Brain microvascular endothelial cell (primary cell): Measurements from ENCODE around the gene PAPSS2.

Source experiments
- DNase-seq: peaks from one replicate; pipeline ENCODE4 v3.0.0-alpha.2; 2020
- H3K27ac ChIP-seq: fragments of 250-450 bp; sonication (Bioruptor Pico); 2 replicates; pipeline ENCODE4 v1.5.1; 2020; ENCODE audit warnings: mild to moderate bottlenecking, moderate library complexity
- H3K27me3 ChIP-seq: fragments of 250-450 bp; sonication (Bioruptor Pico); replicated peaks from 2 replicates; pipeline ENCODE4 v1.5.1; 2020; ENCODE audit warnings: mild to moderate bottlenecking
- H3K36me3 ChIP-seq: fragments of 250-450 bp; sonication (Bioruptor Pico); replicated peaks from 2 replicates; pipeline ENCODE4 v1.5.1; 2020; ENCODE audit warnings: mild to moderate bottlenecking
- H3K4me3 ChIP-seq: 2 replicates; pipeline ENCODE4 v1.5.1; 2011; ENCODE audit warnings: low read depth, mild to moderate bottlenecking, control low read depth, low read length, moderate library complexity
- CTCF ChIP-seq: IDR thresholded peaks from 2 replicates; pipeline ENCODE4 v1.5.1; 2011; ENCODE audit warnings: low read depth, mild to moderate bottlenecking, moderate library complexity, low read length, control low read depth, inconsistent platforms; ENCODE audit errors: missing control alignments
- in situ Hi-C: cut with HindIII; loops from 2 replicates; pipeline ENCODE4 v1.10.0; 2017; ENCODE audit warnings: low sequenced_read_pairs, low pct_ligation_motif_present

Gene PAPSS2

DNA sequence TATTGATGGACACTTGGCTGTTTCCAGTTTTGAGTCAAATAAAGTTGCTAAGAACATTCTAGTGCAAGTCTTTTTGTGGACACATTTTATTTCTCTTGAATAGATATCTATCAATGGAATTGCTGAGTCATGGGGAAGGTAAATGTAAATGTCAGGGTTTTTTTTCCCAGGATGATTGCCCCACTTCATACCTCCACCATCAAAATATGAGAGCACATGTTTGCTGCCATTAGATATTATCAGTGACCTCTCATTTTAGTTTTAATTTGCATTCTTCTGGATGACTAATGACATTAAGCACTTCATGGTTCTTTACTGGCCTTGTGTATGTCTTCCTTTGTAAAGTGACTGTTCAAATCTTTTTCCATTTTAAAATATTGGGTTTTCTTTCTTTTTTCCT is 45.7 kb downstream of the PAPSS2 start:
- Histone ChIP-seq H3K27me3 (no peaks in the 10 kb centered on the region), H3K27ac (no peak overlapping the region), H3K4me3 (no peak overlapping the region), H3K36me3 (peaks cover 27% of the 10 kb centered on the region)
- in situ Hi-C loops = no loop called here
- DNase-seq = no peak
- TF ChIP-seq CTCF = no peak

- Histone ChIP-seq H3K36me3 (peaks cover 37% of the 10 kb centered on the region), H3K4me3 (no peak overlapping the region), H3K27me3 (no peaks in the 10 kb centered on the region), H3K27ac (no peak overlapping the region)
- no peak for DNase-seq
- TF ChIP-seq CTCF = no peak
- in situ Hi-C loops = no loop called here
Observed at GRCh38 chr10:87706731-87707130, 47.1 kb downstream of the PAPSS2 start.

- H3K36me3 ChIP-seq = peaks cover 39% of the 10 kb centered on the region
- H3K27me3 ChIP-seq = no peaks in the 10 kb centered on the region
- H3K27ac ChIP-seq = no peak overlapping the region
- TF ChIP-seq CTCF = no peak
- no peak for DNase-seq
- no peak overlapping the region for H3K4me3 ChIP-seq
- in situ Hi-C loops = no loop called here
Observed at GRCh38 chr10:87707254-87707653, 47.6 kb downstream of the PAPSS2 start.

DNA sequence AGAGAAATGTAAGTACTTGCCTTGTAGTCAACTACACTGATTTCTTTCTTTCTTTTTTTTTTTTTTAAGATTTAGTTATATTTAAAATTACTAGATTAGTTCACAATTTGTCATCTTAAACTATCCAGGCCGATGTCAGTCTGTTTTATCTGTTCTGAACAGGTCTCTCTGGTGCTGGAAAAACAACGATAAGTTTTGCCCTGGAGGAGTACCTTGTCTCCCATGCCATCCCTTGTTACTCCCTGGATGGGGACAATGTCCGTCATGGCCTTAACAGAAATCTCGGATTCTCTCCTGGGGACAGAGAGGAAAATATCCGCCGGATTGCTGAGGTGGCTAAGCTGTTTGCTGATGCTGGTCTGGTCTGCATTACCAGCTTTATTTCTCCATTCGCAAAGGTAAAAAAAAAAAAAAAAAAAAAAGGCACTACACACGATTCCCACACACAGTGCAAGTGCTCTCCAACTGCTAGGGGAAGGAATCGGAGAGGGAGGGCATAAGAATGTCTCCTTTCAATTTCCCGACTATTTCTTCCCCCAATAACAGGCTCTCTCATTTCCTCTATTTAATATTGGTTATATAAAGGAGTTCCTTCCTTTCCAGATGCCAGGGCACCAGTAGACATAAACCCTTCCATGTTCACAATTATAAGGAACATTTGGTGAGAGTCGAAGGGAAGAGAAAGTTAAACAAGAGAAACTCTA is 53.4 kb downstream of the PAPSS2 start:
- in situ Hi-C loops = no loop called here

GRCh38 chr10:87713707-87714106 is 54.0 kb downstream of the PAPSS2 start:
- Histone ChIP-seq H3K27ac (no peak overlapping the region), H3K36me3 (peaks cover 76% of the 10 kb centered on the region), H3K4me3 (no peak overlapping the region), H3K27me3 (no peaks in the 10 kb centered on the region)
- TF ChIP-seq CTCF = no peak
- in situ Hi-C loops = no loop called here
- no peak for DNase-seq

More for the DNA sequence above, 53.4 kb downstream of the PAPSS2 start:
- H3K27me3 ChIP-seq = no peaks in the 10 kb centered on the region
- H3K27ac ChIP-seq = no peak overlapping the region
- no peak for TF ChIP-seq CTCF
- DNase-seq = no peak
- no peak overlapping the region for H3K4me3 ChIP-seq
- H3K36me3 ChIP-seq = peaks cover 69% of the 10 kb centered on the region
